ENCODE measurements around the gene EIF2AK2. TPM values are rescaled to one million over a fixed set of nuclear protein-coding genes. Genes with fewer than 3 reads are reported as not detected.

Gene EIF2AK2
- total RNA-seq, 2 experiments from 2014 or later, result 29.1 to 31.1 TPM

- Mint-ChIP-seq H3K4me3 (no peak overlapping the region), H3K27me3 (no peaks in the 10 kb centered on the region), H3K9me3 (no peaks in the 10 kb centered on the region), H3K27ac (peak overlapping the region; percentile 81), H3K36me3 (ENCODE audit: low read depth) (peaks cover 66% of the 10 kb centered on the region), H3K4me1 (ENCODE audit: low read depth) (peaks cover 44% of the 10 kb centered on the region)
- intact Hi-C loops (cut with DNase I, micrococcal nuclease), result no loop called here
- no peak for TF ChIP-seq CTCF (IDR thresholded peaks at IDR 0.05)
- Histone ChIP-seq H3K4me3 (ENCODE audit: low read length) (no peak overlapping the region), H3K27me3 (ENCODE audit: control insufficient read depth in 1 of 2, insufficient read depth in 2 of 2, low read length in 2 of 2) (no peaks in the 10 kb centered on the region), H3K27ac (ENCODE audit: low read depth in 1 of 2, low read length in 2 of 2) (no peak overlapping the region), H3K4me1 (ENCODE audit: insufficient read depth, low read length) (no peaks in the 10 kb centered on the region), H3K36me3 (ENCODE audit: insufficient read depth, low read length) (peaks cover 40% of the 10 kb centered on the region), H3K9me3 (ENCODE audit: control insufficient read depth in 1 of 2, insufficient read depth in 1 of 2, low read length in 2 of 2) (no peaks in the 10 kb centered on the region)
- no peak for DNase-seq
- POLR2A ChIA-PET, result no interaction called here
- CTCF ChIA-PET, result no interaction called here
- ATAC-seq (ENCODE audit: poor library complexity), result no peak
Observed at GRCh38 chr2:37148325-37148724, 8.5 kb downstream of the EIF2AK2 start.

- Histone ChIP-seq H3K4me1 (ENCODE audit: insufficient read depth, low read length) (no peaks in the 10 kb centered on the region), H3K4me3 (ENCODE audit: low read length) (no peak overlapping the region), H3K36me3 (ENCODE audit: insufficient read depth, low read length) (peaks cover 49% of the 10 kb centered on the region), H3K27ac (ENCODE audit: low read depth in 1 of 2, low read length in 2 of 2) (no peak overlapping the region), H3K27me3 (ENCODE audit: control insufficient read depth in 1 of 2, insufficient read depth in 2 of 2, low read length in 2 of 2) (no peaks in the 10 kb centered on the region), H3K9me3 (ENCODE audit: control insufficient read depth in 1 of 2, insufficient read depth in 1 of 2, low read length in 2 of 2) (no peaks in the 10 kb centered on the region)
- no peak for TF ChIP-seq CTCF (IDR thresholded peaks at IDR 0.05)
- DNase-seq (no peak), ATAC-seq (ENCODE audit: poor library complexity) (no peak)
- CTCF ChIA-PET, result no interaction called here
- Mint-ChIP-seq H3K9me3 (no peaks in the 10 kb centered on the region), H3K27me3 (no peaks in the 10 kb centered on the region), H3K36me3 (ENCODE audit: low read depth) (peaks cover 69% of the 10 kb centered on the region), H3K4me1 (ENCODE audit: low read depth) (peaks cover 33% of the 10 kb centered on the region), H3K27ac (no peak overlapping the region), H3K4me3 (no peak overlapping the region)
- POLR2A ChIA-PET, result interaction anchor here (1.2 kb wide), 1 partner anchor 11 kb away, joined by 3 read pairs; the partner anchor contains the start of gene EIF2AK2
- intact Hi-C loops (cut with DNase I, micrococcal nuclease), result no loop called here
Observed at GRCh38 chr2:37146062-37146461, 10.7 kb downstream of the EIF2AK2 start.

GRCh38 chr2:37143974-37144373, 12.8 kb downstream of the EIF2AK2 start:
- no peak for TF ChIP-seq CTCF (IDR thresholded peaks at IDR 0.05)
- POLR2A ChIA-PET, result interaction anchor here (0.6 kb wide), 1 partner anchor 69 kb away, joined by 3 read pairs; no protein-coding TSS in a partner anchor

More at GRCh38 chr2:37143974-37144373, 12.8 kb downstream of the EIF2AK2 start:
- no peak overlapping the region for H3K4me3 ChIP-seq (ENCODE audit: low read length)
- H3K27me3 ChIP-seq (ENCODE audit: control insufficient read depth in 1 of 2, insufficient read depth in 2 of 2, low read length in 2 of 2), result no peaks in the 10 kb centered on the region
- no peak overlapping the region for H3K4me3 Mint-ChIP-seq
- no peaks in the 10 kb centered on the region for H3K9me3 Mint-ChIP-seq
- H3K27ac ChIP-seq (ENCODE audit: low read depth in 1 of 2, low read length in 2 of 2), result no peak overlapping the region
- DNase-seq (no peak), ATAC-seq (ENCODE audit: poor library complexity) (no peak)
- H3K27me3 Mint-ChIP-seq, result no peaks in the 10 kb centered on the region
- H3K9me3 ChIP-seq (ENCODE audit: control insufficient read depth in 1 of 2, insufficient read depth in 1 of 2, low read length in 2 of 2), result no peaks in the 10 kb centered on the region
- H3K4me1 ChIP-seq (ENCODE audit: insufficient read depth, low read length), result no peaks in the 10 kb centered on the region
- H3K4me1 Mint-ChIP-seq (ENCODE audit: low read depth), result peaks cover 12% of the 10 kb centered on the region
- peaks cover 79% of the 10 kb centered on the region for H3K36me3 Mint-ChIP-seq (ENCODE audit: low read depth)
- intact Hi-C loops (cut with DNase I, micrococcal nuclease), result no loop called here
- peaks cover 64% of the 10 kb centered on the region for H3K36me3 ChIP-seq (ENCODE audit: insufficient read depth, low read length)
- CTCF ChIA-PET, result no interaction called here
- H3K27ac Mint-ChIP-seq, result no peak overlapping the region
